Heart right ventricle (tissue), 16 donors: ENCODE data around the gene PPP1R14C. TPM values are rescaled to one million over a fixed set of nuclear protein-coding genes. Genes with fewer than 3 reads are reported as not detected.
A peak's percentile ranks its signal among the peaks of the same experiment; 100 is the strongest.
"Not testable (repeated sequence)": the region's sequence is repeated elsewhere in the genome, so short reads cannot be mapped to it uniquely, and the experiment has no call there.

Experiments used
- ATAC-seq, 8 donors: fragments of 200-7000 bp; cut with Tn5 transposase; one replicate each; pipeline ENCODE4 v1.9.1; 2020; ENCODE audit warnings: mild to moderate bottlenecking in 8 of 8, moderate library complexity in 8 of 8, moderate number of reproducible peaks in 1 of 8
- DNase-seq, 2 donors: peaks; one replicate each; pipeline ENCODE4 v3.0.0-alpha.2; 2020
- H3K27ac ChIP-seq, 10 donors: fragments of 200-600 bp; sonication (generic) in 2 of 10; one replicate each; pipeline versions ENCODE4 v1.5.0 to v1.8.0; 2020 to 2022; ENCODE audit warnings: mild to moderate bottlenecking in 3 of 10
- H3K27me3 ChIP-seq, 7 donors: fragments of 200-600 bp; one replicate each; pipeline ENCODE4 v1.8.0; 2021 to 2022; ENCODE audit warnings: mild to moderate bottlenecking in 2 of 7
- H3K36me3 ChIP-seq, 9 donors: fragments of 200-600 bp; sonication (generic) in 1 of 9; one replicate each; pipeline versions ENCODE4 v1.5.0 to v1.8.0; 2020 to 2022; ENCODE audit warnings: mild to moderate bottlenecking in 2 of 9
- H3K4me1 ChIP-seq, 9 donors: fragments of 200-600 bp; sonication (generic) in 1 of 9; one replicate each; pipeline versions ENCODE4 v1.5.0 to v1.8.0; 2020 to 2022; ENCODE audit warnings: mild to moderate bottlenecking in 4 of 9
- H3K4me3 ChIP-seq, 10 donors: fragments of 200-600 bp; sonication (generic) in 2 of 10; one replicate each; pipeline versions ENCODE4 v1.5.0 to v1.8.0; 2020 to 2022; ENCODE audit warnings: mild to moderate bottlenecking in 7 of 10, moderate library complexity in 2 of 10
- H3K9me3 ChIP-seq, 11 donors: fragments of 200-600 bp in 10 of 11; sonication (generic) in 2 of 11; one replicate each; pipeline versions ENCODE4 v1.5.0 to v1.8.0; 2013 to 2022; ENCODE audit warnings: mild to moderate bottlenecking in 2 of 11, control low read depth in 1 of 11, moderate library complexity in 1 of 11
- CTCF ChIP-seq, 9 donors: fragments of 200-600 bp; sonication (generic) in 2 of 9; IDR thresholded peaks; one replicate each; pipeline versions ENCODE4 v1.5.0 to v1.8.0; 2021 to 2022; ENCODE audit warnings: antibody characterized with exemption in 9 of 9, mild to moderate bottlenecking in 5 of 9, moderate library complexity in 1 of 9
- WGBS, 2 donors: extraction: QIAGEN DNeasy Blood & Tissue Kit; methylation state at CpG; one replicate each; pipeline ENCODE4 v1.1.7; 2013; ENCODE audit warnings: inconsistent platforms in 1 of 2; 5-methylcytosine and 5-hydroxymethylcytosine counted together
- intact Hi-C, 10 donors: fragments of 100-400 bp; cut with DNase I; formaldehyde crosslinking; loops; one replicate each; pipeline versions ENCODE4 v1.11.1 to v1.14.2; 2022
- polyA plus RNA-seq, 2 donors: library from polyadenylated mRNA; stranded (reverse); fragments of 200-250 nt; gene quantifications; one replicate each; pipeline ENCODE4 v1.2.3, GENCODE V29; 2013
- total RNA-seq, 10 donors: library from RNA; stranded (reverse); fragmentation: NEBNext Ultra II Directional in 3 of 10; extraction: Animal tissue kit (Norgen Biotek cat#: 25700) in 3 of 10; gene quantifications; one replicate each; pipeline versions ENCODE4 v1.2.1 to v1.2.4, GENCODE V29; 2021 to 2023
- donor health status: Arrhythmogenic right ventricular cardiomyopathy.
- donor health status: ischemic (EF 13 %, LVEDD 7.1; RV severe dilation, severe dysfunction).
- donor health status: healthy with polysubstance abuse.
- donor health status: DM: no; HTN: yes; CAD: no.
- donor health status: DM: no; HTN: no; CAD: no.
- donor health status: ischemic (EF 25% LVEDD 6.9; RV normal size, moderate dysfunction).
- donor health status: ischemic (EF 25% LVEDD 5.7; RV mildly dilated, moderate dysfunction).
- donor health status: healthy.
- donor health status: DM: yes; HTN: yes; CAD: no.
- donor health status: Ischemic cardiomyopathy.
- donor health status: ischemic (EF 35%, LVEDD 5.7; RV mildly dilated, moderate dysfunction).
- donor health status: nonischemic (EF 11% LVEDD 7.7; RV severe dilation, severe dysfunction).
- donor health status: DM: yes; HTN: yes; CAD: no.
- donor health status: PGD.
- donor health status: ischemic (EF 29% LVEDD 5.4; RV normal size, mild dysfunction).
- donor health status: nonischemic (EF 23%, LVEDD 6.1; RV moderate dilation, normal function).

Gene PPP1R14C
- total and polyA plus RNA-seq, 12 donors: 22.6 to 145 (median 92.1) TPM

- ATAC-seq (peak in 5 of 8 donors; percentile 11 to 36 (median 20)), DNase-seq (no peak)
- intact Hi-C loops: no loop called here
- Histone ChIP-seq H3K9me3 (no peaks in the 10 kb centered on the region), H3K27me3 (no peaks in the 10 kb centered on the region), H3K4me1 (peaks cover 0 to 13% (median 6%) of the 10 kb centered on the region in 9 donors), H3K27ac (peak overlapping the region in 1 of 10 donors; percentile 9), H3K4me3 (no peak overlapping the region), H3K36me3 (no peaks in the 10 kb centered on the region)
- 74 to 78% methylated on average over 8 of the region's 8 CpGs for WGBS, 2 donors
- no peak for TF ChIP-seq CTCF (IDR thresholded peaks at IDR 0.05)
These were observed 42.9 kb downstream of the PPP1R14C start for GRCh38 chr6:150185732-150186117.

GRCh38 chr6:150186129-150186898, 43.5 kb downstream of the PPP1R14C start:
- DNase-seq (no peak), ATAC-seq (peak in 2 of 8 donors; percentile 7 to 27)
- no peak for TF ChIP-seq CTCF (IDR thresholded peaks at IDR 0.05)

DNA sequence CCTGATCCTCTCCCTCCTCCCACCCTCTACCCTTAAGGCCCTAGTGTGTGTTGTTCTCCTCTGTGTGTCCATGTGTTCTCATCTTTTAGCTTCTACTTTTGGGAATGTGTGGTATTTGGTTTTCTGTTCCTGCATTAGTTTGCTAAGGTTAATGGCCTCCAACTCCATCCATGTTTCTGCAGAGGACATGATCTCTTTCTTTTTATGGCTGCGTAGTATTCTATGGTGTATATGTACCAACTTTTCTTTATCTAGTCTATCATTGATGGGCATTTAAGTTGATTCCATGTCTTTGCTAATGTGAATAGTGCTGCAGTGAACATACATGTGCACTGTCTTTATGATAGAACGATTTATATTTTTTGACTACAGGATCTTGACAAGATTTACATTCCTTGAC, 44.6 kb downstream of the PPP1R14C start:
- WGBS, 2 donors: 73 to 92% methylated on average over 2 of the region's 2 CpGs
- H3K36me3 ChIP-seq, DNase-seq, H3K27me3 ChIP-seq, H3K27ac ChIP-seq, ATAC-seq, H3K9me3 ChIP-seq, H3K4me3 ChIP-seq, intact Hi-C loops: not testable (repeated sequence)
- peaks cover 0 to 12% (median 3%) of the 10 kb centered on the region in 9 donors for H3K4me1 ChIP-seq

More at GRCh38 chr6:150186129-150186898, 43.5 kb downstream of the PPP1R14C start:
- H3K27ac ChIP-seq: peak overlapping the region in 1 of 10 donors; percentile 9
- no peaks in the 10 kb centered on the region for H3K9me3 ChIP-seq
- H3K36me3 ChIP-seq: no peaks in the 10 kb centered on the region
- no peak overlapping the region for H3K4me3 ChIP-seq
- H3K4me1 ChIP-seq: peaks cover 0 to 12% (median 3%) of the 10 kb centered on the region in 9 donors
- no peaks in the 10 kb centered on the region for H3K27me3 ChIP-seq
- 94 to 96% methylated on average over 9 of the region's 9 CpGs for WGBS, 2 donors
- intact Hi-C loops: no loop called here

DNA sequence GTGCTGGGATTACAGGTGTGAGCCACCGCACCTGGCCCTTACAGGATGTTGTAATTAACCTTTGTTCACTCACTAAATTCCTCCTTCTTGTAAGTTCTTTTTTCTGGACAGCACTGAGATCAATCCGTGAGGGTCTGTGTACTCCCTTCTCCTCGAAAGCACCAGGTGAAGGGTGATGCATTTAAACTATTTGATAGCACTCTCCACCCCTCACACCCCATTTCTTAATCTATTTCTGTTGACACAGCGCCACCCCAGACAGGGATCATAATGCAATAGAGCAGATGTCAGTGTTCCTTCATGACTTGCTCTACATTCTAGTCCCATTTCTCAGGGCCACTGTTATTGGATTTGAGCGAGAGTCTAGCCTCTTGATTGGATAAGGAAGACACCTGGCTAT, 46.3 kb downstream of the PPP1R14C start:
- ATAC-seq (no peak), DNase-seq (no peak)
- Histone ChIP-seq H3K36me3 (no peaks in the 10 kb centered on the region), H3K27ac (no peak overlapping the region), H3K9me3 (no peaks in the 10 kb centered on the region), H3K4me3 (no peak overlapping the region), H3K4me1 (peaks cover 0 to 12% (median 0%) of the 10 kb centered on the region in 9 donors), H3K27me3 (no peaks in the 10 kb centered on the region)
- intact Hi-C loops: no loop called here
- no peak for TF ChIP-seq CTCF (IDR thresholded peaks at IDR 0.05)
- WGBS, 2 donors: 83 to 84% methylated on average over 5 of the region's 5 CpGs

- no peak overlapping the region for H3K27ac ChIP-seq
- DNase-seq (no peak), ATAC-seq (no peak)
- WGBS, 2 donors: 88 to 90% methylated on average over 3 of the region's 3 CpGs
- no peaks in the 10 kb centered on the region for H3K9me3 ChIP-seq
- H3K4me1 ChIP-seq: peaks cover 0 to 21% (median 13%) of the 10 kb centered on the region in 9 donors
- no peak for TF ChIP-seq CTCF (IDR thresholded peaks at IDR 0.05)
- no peaks in the 10 kb centered on the region for H3K36me3 ChIP-seq
- H3K27me3 ChIP-seq: no peaks in the 10 kb centered on the region
- H3K4me3 ChIP-seq: no peak overlapping the region
- intact Hi-C loops: no loop called here
These were observed 49.0 kb downstream of the PPP1R14C start for GRCh38 chr6:150191809-150192208.
